Left hindlimb (tissue), 1 donor: Measurements from ENCODE around the gene MFAP3.

Experiments used
- DNase-seq: peaks from one replicate; pipeline ENCODE4 v3.0.0-alpha.2; 2018

Gene MFAP3

GRCh38 chr5:154095904-154096303, 57.1 kb downstream of the MFAP3 start:
- no peak for DNase-seq

- no peak for DNase-seq
These were observed 58.3 kb downstream of the MFAP3 start for GRCh38 chr5:154097031-154097430.

GRCh38 chr5:154098465-154098864, 59.7 kb downstream of the MFAP3 start:
- no peak for DNase-seq

- DNase-seq: no peak
These were observed 62.4 kb downstream of the MFAP3 start for GRCh38 chr5:154101184-154101583.

- no peak for DNase-seq
These were observed 64.5 kb downstream of the MFAP3 start for GRCh38 chr5:154103233-154103632.
